B cell (primary cell): ENCODE data around the gene RPS15.

Experiments
- EZH2 ChIP-seq: IDR thresholded peaks from 2 replicates; pipeline ENCODE4 v1.6.1; 2012; ENCODE audit warnings: borderline replicate concordance, low read depth, mild to moderate bottlenecking, moderate library complexity, low read length; ENCODE audit not compliant: insufficient read depth, poor library complexity, severe bottlenecking
- TF ChIP-seq, protein P1 (sequence below): fragments of 200-600 bp; IDR thresholded peaks from one replicate; pipeline ENCODE4 v1.8.0; 2022; ENCODE audit warnings: antibody characterized with exemption, mild to moderate bottlenecking

DNA sequence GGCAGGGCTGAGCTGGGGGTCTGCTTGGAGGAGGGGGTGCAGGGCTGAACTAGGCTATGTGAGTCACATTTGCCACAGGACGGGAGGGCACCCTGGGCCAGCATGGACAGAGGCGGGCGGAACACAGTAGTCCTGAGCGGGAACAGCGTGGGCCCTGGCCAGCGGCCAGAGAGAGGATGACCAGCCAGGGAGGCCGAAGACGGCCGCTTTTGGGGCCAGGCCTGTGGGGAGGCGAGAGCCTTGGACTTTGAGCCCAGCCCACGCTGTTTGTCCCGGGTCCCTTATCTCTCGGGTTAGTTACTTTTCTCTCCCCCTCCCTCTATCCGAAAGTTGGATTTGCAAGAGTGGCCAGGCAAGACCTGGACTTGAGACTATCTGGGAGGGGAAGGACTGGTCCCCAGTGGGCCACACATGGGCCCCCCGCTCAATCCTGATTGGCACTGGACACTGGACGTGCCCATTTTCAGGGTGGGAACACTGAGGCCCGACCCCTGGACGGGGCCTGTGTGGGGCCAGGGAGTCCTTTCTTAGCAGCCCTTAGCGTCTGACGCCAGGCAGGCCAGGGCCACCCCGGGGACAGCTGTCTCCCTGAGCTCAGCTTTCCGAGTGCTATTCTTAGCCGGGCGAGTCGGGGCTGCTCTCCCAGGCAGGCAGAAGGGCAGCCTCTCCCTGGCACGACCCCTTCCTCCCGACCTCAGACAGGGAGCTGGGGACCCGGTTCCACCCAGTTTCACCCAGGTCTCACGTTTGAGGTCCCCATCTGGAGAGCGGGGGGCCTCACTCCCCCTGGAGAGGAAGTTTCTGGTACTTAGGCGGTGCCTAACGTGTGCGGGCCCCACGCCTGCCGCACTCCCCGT lies 37.7 kb upstream of the RPS15 start:
- TF ChIP-seq, protein P1, sequence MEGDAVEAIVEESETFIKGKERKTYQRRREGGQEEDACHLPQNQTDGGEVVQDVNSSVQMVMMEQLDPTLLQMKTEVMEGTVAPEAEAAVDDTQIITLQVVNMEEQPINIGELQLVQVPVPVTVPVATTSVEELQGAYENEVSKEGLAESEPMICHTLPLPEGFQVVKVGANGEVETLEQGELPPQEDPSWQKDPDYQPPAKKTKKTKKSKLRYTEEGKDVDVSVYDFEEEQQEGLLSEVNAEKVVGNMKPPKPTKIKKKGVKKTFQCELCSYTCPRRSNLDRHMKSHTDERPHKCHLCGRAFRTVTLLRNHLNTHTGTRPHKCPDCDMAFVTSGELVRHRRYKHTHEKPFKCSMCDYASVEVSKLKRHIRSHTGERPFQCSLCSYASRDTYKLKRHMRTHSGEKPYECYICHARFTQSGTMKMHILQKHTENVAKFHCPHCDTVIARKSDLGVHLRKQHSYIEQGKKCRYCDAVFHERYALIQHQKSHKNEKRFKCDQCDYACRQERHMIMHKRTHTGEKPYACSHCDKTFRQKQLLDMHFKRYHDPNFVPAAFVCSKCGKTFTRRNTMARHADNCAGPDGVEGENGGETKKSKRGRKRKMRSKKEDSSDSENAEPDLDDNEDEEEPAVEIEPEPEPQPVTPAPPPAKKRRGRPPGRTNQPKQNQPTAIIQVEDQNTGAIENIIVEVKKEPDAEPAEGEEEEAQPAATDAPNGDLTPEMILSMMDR = no peak
- no peak for TF ChIP-seq EZH2
